Measurements from ENCODE around the gene XXYLT1.

The XXYLT1 gene

GRCh38 chr3:195180490-195181112 is 90.4 kb downstream of the XXYLT1 start:
- H3K9ac ChIP-seq (ENCODE audit: low read length in 5 of 5): peak overlapping the region in 2 of 5 donors; percentile 3 to 25
- peak overlapping the region; percentile 35 for H3K27ac ChIP-seq (ENCODE audit: low read depth, low read length)
- no peaks in the 10 kb centered on the region for H3K36me3 ChIP-seq (ENCODE audit: control insufficient read depth in 5 of 5, insufficient read depth in 5 of 5, low read length in 5 of 5)
- no peaks in the 10 kb centered on the region for H3K27me3 ChIP-seq (ENCODE audit: control insufficient read depth in 5 of 5, insufficient read depth in 4 of 5, low read length in 5 of 5)
- no peak overlapping the region for H3K4me3 ChIP-seq (ENCODE audit: low read depth in 1 of 5, low read length in 5 of 5)
- H3K4me1 ChIP-seq (ENCODE audit: control insufficient read depth in 5 of 5, insufficient read depth in 5 of 5, low read length in 5 of 5): peaks cover 10 to 73% (median 39%) of the 10 kb centered on the region in 5 donors
- no peaks in the 10 kb centered on the region for H3K9me3 ChIP-seq (ENCODE audit: control insufficient read depth in 5 of 5, low read length in 5 of 5)

- Histone ChIP-seq H3K4me1 (ENCODE audit: control insufficient read depth in 5 of 5, insufficient read depth in 5 of 5, low read length in 5 of 5) (peaks cover 8 to 66% (median 36%) of the 10 kb centered on the region in 5 donors), H3K27ac (ENCODE audit: low read depth, low read length) (peak overlapping the region; percentile 35), H3K27me3 (ENCODE audit: control insufficient read depth in 5 of 5, insufficient read depth in 4 of 5, low read length in 5 of 5) (no peaks in the 10 kb centered on the region), H3K4me3 (ENCODE audit: low read depth in 1 of 5, low read length in 5 of 5) (no peak overlapping the region), H3K36me3 (ENCODE audit: control insufficient read depth in 5 of 5, insufficient read depth in 5 of 5, low read length in 5 of 5) (no peaks in the 10 kb centered on the region), H3K9me3 (ENCODE audit: control insufficient read depth in 5 of 5, low read length in 5 of 5) (no peaks in the 10 kb centered on the region), H3K9ac (ENCODE audit: low read length in 5 of 5) (peak overlapping the region in 1 of 5 donors; percentile 25)
Measured at GRCh38 chr3:195179776-195180489, 91.0 kb downstream of the XXYLT1 start.

- Histone ChIP-seq H3K4me3 (ENCODE audit: low read depth in 1 of 5, low read length in 5 of 5) (peak overlapping the region in 1 of 5 donors; percentile 11), H3K4me1 (ENCODE audit: control insufficient read depth in 5 of 5, insufficient read depth in 5 of 5, low read length in 5 of 5) (peaks cover 8 to 60% (median 28%) of the 10 kb centered on the region in 5 donors), H3K9ac (ENCODE audit: low read length in 5 of 5) (peak overlapping the region in 1 of 5 donors; percentile 0), H3K27me3 (ENCODE audit: control insufficient read depth in 5 of 5, insufficient read depth in 4 of 5, low read length in 5 of 5) (no peaks in the 10 kb centered on the region), H3K9me3 (ENCODE audit: control insufficient read depth in 5 of 5, low read length in 5 of 5) (no peaks in the 10 kb centered on the region), H3K27ac (ENCODE audit: low read depth, low read length) (no peak overlapping the region), H3K36me3 (ENCODE audit: control insufficient read depth in 5 of 5, insufficient read depth in 5 of 5, low read length in 5 of 5) (no peaks in the 10 kb centered on the region)
Measured at GRCh38 chr3:195178124-195178910, 92.6 kb downstream of the XXYLT1 start.

- no peak overlapping the region for H3K9ac ChIP-seq (ENCODE audit: low read length in 5 of 5)
- H3K27ac ChIP-seq (ENCODE audit: low read depth, low read length): no peak overlapping the region
- no peaks in the 10 kb centered on the region for H3K9me3 ChIP-seq (ENCODE audit: control insufficient read depth in 5 of 5, low read length in 5 of 5)
- H3K4me1 ChIP-seq (ENCODE audit: control insufficient read depth in 5 of 5, insufficient read depth in 5 of 5, low read length in 5 of 5): peaks cover 8 to 53% (median 24%) of the 10 kb centered on the region in 5 donors
- no peaks in the 10 kb centered on the region for H3K36me3 ChIP-seq (ENCODE audit: control insufficient read depth in 5 of 5, insufficient read depth in 5 of 5, low read length in 5 of 5)
- H3K4me3 ChIP-seq (ENCODE audit: low read depth in 1 of 5, low read length in 5 of 5): no peak overlapping the region
- no peaks in the 10 kb centered on the region for H3K27me3 ChIP-seq (ENCODE audit: control insufficient read depth in 5 of 5, insufficient read depth in 4 of 5, low read length in 5 of 5)
Measured at GRCh38 chr3:195177422-195178123, 93.4 kb downstream of the XXYLT1 start.

GRCh38 chr3:195176776-195177175 is 94.2 kb downstream of the XXYLT1 start:
- Histone ChIP-seq H3K9ac (ENCODE audit: low read length in 5 of 5) (no peak overlapping the region), H3K27me3 (ENCODE audit: control insufficient read depth in 5 of 5, insufficient read depth in 4 of 5, low read length in 5 of 5) (no peaks in the 10 kb centered on the region), H3K9me3 (ENCODE audit: control insufficient read depth in 5 of 5, low read length in 5 of 5) (no peaks in the 10 kb centered on the region), H3K36me3 (ENCODE audit: control insufficient read depth in 5 of 5, insufficient read depth in 5 of 5, low read length in 5 of 5) (no peaks in the 10 kb centered on the region), H3K27ac (ENCODE audit: low read depth, low read length) (no peak overlapping the region), H3K4me1 (ENCODE audit: control insufficient read depth in 5 of 5, insufficient read depth in 5 of 5, low read length in 5 of 5) (peaks cover 8 to 54% (median 17%) of the 10 kb centered on the region in 5 donors), H3K4me3 (ENCODE audit: low read depth in 1 of 5, low read length in 5 of 5) (no peak overlapping the region)

- Histone ChIP-seq H3K36me3 (ENCODE audit: control insufficient read depth in 5 of 5, insufficient read depth in 5 of 5, low read length in 5 of 5) (no peaks in the 10 kb centered on the region), H3K4me3 (ENCODE audit: low read depth in 1 of 5, low read length in 5 of 5) (no peak overlapping the region), H3K9ac (ENCODE audit: low read length in 5 of 5) (no peak overlapping the region), H3K9me3 (ENCODE audit: control insufficient read depth in 5 of 5, low read length in 5 of 5) (no peaks in the 10 kb centered on the region), H3K4me1 (ENCODE audit: control insufficient read depth in 5 of 5, insufficient read depth in 5 of 5, low read length in 5 of 5) (peaks cover 5 to 44% (median 15%) of the 10 kb centered on the region in 5 donors), H3K27ac (ENCODE audit: low read depth, low read length) (no peak overlapping the region), H3K27me3 (ENCODE audit: control insufficient read depth in 5 of 5, insufficient read depth in 4 of 5, low read length in 5 of 5) (no peaks in the 10 kb centered on the region)
Measured at GRCh38 chr3:195175476-195176337, 95.3 kb downstream of the XXYLT1 start.

- Histone ChIP-seq H3K9me3 (ENCODE audit: control insufficient read depth in 5 of 5, low read length in 5 of 5) (no peaks in the 10 kb centered on the region), H3K4me1 (ENCODE audit: control insufficient read depth in 5 of 5, insufficient read depth in 5 of 5, low read length in 5 of 5) (peaks cover 4 to 37% (median 9%) of the 10 kb centered on the region in 5 donors), H3K4me3 (ENCODE audit: low read depth in 1 of 5, low read length in 5 of 5) (no peak overlapping the region), H3K9ac (ENCODE audit: low read length in 5 of 5) (no peak overlapping the region), H3K36me3 (ENCODE audit: control insufficient read depth in 5 of 5, insufficient read depth in 5 of 5, low read length in 5 of 5) (no peaks in the 10 kb centered on the region), H3K27me3 (ENCODE audit: control insufficient read depth in 5 of 5, insufficient read depth in 4 of 5, low read length in 5 of 5) (no peaks in the 10 kb centered on the region), H3K27ac (ENCODE audit: low read depth, low read length) (no peak overlapping the region)
Measured at GRCh38 chr3:195175076-195175475, 95.9 kb downstream of the XXYLT1 start.

DNA sequence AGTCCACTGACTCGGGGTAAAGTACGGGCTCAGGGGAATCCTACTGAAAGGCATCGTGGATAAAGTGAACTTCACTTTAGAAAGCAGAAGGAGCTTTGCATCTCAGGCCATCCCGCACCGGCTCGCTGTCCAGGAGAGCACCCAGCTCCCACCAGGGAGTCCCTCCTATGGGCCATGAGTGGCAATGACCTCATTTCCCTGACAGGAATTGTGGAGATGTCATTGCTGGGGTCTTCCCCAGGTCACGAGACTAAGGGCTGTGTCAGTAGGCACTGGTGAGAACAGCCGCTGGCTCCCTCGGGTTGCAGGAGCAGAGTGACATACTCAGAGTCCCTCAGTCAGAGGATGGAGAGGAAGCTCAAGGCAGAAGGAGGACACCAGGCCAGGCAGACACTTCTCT is 97.3 kb downstream of the XXYLT1 start:
- Histone ChIP-seq H3K4me3 (ENCODE audit: low read depth in 1 of 5, low read length in 5 of 5) (no peak overlapping the region), H3K4me1 (ENCODE audit: control insufficient read depth in 5 of 5, insufficient read depth in 5 of 5, low read length in 5 of 5) (peaks cover 2 to 23% (median 3%) of the 10 kb centered on the region in 5 donors), H3K9ac (ENCODE audit: low read length in 5 of 5) (no peak overlapping the region), H3K27ac (ENCODE audit: low read depth, low read length) (no peak overlapping the region), H3K9me3 (ENCODE audit: control insufficient read depth in 5 of 5, low read length in 5 of 5) (no peaks in the 10 kb centered on the region), H3K27me3 (ENCODE audit: control insufficient read depth in 5 of 5, insufficient read depth in 4 of 5, low read length in 5 of 5) (no peaks in the 10 kb centered on the region), H3K36me3 (ENCODE audit: control insufficient read depth in 5 of 5, insufficient read depth in 5 of 5, low read length in 5 of 5) (no peaks in the 10 kb centered on the region)

DNA sequence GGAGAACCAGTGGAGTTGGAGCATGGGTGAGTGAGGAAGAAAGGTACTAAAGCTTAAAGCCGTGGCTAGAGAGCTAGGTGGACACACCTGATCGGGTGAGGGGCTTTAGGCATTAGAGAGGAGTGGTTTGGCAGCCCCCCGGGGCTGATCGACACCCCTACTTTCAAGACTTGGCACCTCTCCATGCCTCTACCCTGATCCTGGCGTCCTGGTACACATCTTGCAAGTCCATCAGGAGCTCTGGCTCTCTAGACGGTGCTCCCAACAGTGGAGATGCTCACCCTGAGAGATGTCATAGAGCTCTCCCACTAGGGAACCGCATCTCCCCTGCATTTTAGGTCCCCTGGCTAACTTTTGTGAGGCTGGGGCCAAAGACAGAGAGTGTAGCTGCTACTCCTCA is 98.1 kb downstream of the XXYLT1 start:
- Histone ChIP-seq H3K9ac (ENCODE audit: low read length in 5 of 5) (no peak overlapping the region), H3K27ac (ENCODE audit: low read depth, low read length) (no peak overlapping the region), H3K27me3 (ENCODE audit: control insufficient read depth in 5 of 5, insufficient read depth in 4 of 5, low read length in 5 of 5) (no peaks in the 10 kb centered on the region), H3K4me3 (ENCODE audit: low read depth in 1 of 5, low read length in 5 of 5) (no peak overlapping the region), H3K9me3 (ENCODE audit: control insufficient read depth in 5 of 5, low read length in 5 of 5) (no peaks in the 10 kb centered on the region), H3K36me3 (ENCODE audit: control insufficient read depth in 5 of 5, insufficient read depth in 5 of 5, low read length in 5 of 5) (no peaks in the 10 kb centered on the region), H3K4me1 (ENCODE audit: control insufficient read depth in 5 of 5, insufficient read depth in 5 of 5, low read length in 5 of 5) (peaks cover 0 to 16% (median 0%) of the 10 kb centered on the region in 5 donors)
